NCI-H69 (cell line): Measurements from ENCODE around the gene RASL10A.
A peak's percentile ranks its signal among the peaks of the same experiment; 100 is the strongest.
"Not testable (repeated sequence)": the region's sequence is repeated elsewhere in the genome, so short reads cannot be mapped to it uniquely, and the experiment has no call there.

Experiments used
- DNase-seq: peaks from one replicate; lab custom pipeline; 2025; lab: John Stamatoyannopoulos, UW

The RASL10A gene, protein sequence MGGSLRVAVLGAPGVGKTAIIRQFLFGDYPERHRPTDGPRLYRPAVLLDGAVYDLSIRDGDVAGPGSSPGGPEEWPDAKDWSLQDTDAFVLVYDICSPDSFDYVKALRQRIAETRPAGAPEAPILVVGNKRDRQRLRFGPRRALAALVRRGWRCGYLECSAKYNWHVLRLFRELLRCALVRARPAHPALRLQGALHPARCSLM

DNA sequence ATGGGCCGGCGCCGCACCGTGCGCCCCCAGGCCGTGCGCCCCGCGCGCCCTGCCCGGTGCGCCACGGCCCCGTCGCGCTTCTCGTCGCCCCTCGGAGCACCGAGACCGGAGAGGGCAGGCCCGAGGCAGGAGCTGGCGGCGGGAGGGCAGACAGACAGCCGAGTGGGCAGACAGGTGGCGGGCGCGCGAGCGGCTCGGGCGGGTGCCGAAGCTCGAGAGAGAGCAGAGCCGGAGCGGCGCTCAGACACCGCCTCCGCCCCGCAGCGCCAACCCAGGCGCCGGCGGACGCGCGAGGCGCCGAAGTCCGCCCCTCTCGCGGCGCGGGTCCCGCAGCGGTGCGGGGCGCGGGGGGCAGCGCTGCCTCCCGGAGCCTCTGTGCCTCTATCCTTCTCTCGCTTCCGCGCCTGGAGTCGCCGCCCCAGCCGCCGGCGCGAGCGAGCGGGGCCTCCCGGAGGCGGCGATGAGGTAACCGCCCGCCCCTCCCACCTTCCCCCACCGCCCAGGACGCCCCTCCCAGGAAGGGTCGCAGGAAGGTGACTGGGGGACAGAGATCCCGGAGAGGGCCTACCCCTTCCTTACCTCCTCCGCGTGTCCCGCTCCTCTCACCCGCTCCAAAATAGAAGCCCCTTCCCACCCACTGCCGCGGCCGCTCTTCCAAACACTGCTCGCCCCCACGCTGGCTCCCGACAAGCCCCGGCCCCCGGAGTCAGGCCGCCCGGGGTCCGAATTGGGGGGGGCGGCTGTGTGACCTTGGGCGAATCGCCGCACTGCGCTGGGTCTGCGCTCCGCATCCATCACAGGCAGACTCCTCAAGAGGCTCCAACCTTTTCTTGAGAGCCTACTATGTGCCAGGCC is at the start of gene RASL10A:
TSS of gene RASL10A (minus strand) at position 412 of the 855 bp plus-strand sequence. CDS start 451 bp downstream, outside the sequence.
- peak; percentile 72 for DNase-seq

DNA sequence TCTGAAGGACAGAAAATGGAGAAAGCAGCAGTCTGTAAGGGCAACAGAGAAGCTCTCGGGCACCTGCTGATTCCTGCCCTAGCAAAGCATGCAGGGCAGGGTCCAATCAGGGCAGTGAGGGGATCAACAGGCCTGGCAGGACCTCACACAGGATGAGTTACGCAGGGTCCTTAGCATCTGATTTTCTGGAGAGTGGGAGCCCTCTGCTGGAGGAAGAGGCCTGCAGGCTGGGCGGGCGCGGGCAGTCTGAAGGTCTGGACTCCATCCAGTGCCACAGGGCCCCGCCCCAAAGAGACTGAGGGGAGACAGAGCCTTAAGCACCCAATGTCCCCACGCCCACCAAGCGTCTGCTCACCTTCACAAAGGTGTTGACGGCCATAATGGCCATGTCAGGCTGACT is 44.0 kb upstream of the RASL10A start:
- peak; percentile 46 for DNase-seq

DNA sequence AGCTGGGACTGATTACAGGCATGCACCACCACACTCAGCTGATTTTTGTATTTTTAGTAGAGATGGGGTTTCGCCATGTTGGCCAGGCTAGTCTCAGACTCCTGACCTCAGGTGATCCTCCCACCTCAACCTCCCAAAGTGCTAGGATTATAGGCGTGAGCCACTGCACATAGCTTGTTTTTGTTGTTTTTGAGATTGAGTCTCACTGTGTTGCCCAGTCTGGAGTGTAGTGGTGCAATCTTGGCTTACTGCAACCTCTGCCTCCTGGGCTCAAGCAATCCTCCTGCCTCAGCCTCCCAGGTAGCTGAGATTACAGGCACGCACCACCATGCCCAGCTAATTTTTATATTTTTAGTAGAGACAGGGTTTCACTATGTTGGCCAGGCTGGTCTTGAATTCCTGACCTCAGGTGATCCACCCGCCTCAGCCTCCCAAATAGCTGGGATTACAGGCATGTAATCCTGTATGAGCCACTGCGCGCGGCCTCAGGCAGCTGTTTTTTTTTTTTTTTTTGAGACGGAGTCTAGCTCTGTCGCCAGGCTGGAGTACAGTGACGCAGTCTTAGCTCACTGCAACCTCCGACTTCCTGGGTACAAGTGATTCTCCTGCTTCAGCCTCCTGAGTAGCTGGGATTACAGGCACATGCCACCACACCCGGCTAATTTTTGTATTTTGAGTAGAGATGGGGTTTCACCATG is 41.8 kb upstream of the RASL10A start:
- DNase-seq = not testable (repeated sequence)

DNA sequence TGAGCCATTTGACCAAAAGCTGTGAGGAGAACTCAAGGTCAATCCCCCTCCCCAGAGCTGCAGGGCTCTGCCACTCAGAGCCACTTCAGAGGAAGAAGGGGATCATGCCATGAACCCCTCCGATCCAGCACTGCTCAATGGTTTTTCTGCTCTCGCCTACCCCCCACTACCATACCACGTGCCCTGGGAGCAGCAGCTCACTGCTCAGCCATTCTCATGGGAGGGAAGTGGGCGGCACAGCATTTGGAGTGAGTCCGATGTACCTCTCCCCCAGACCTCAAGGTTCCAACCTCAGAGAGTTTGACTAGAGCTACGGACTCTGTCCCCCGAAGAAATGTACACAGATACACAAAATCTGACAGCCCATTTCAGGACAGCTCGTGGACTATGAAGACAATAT is 38.4 kb upstream of the RASL10A start:
- DNase-seq = no peak

DNA sequence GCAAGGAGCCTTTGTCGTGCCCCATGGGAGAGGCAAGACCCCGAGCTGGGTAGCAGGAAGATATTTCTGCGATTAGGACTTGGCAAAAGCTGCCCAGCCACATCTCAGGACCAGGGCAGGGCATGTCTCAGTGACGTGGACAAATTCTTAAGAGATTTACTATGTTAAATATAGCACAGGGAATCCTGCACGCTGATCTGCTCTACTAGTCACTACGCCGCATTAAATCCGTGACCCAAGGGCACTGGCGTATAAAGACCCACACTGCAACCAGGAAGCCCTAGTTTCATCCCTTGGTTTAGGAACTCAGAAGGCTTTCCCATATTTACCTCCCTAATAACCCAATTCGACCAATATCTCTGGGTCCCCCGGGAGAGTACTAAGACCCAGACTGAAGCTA is 37.8 kb upstream of the RASL10A start:
- no peak for DNase-seq

DNA sequence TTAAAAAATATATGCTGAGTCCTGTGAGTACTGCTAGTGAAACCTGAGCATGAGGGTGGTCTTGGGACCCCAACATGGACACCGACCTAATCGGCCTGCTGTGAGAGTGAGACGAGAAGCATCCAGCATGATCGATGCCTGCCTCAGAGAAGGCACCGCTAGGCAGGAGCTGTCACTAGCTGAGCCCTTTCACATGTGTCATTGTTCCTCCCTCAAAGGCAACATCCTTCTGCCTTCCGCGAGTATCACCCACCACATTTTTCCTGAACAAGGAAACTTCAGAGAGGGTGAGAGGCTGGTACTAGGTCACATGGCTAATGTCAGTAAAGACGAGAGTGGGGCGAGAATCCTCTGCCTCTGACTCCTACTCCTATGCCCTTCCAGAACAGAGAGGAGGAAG is 37.3 kb upstream of the RASL10A start:
- no peak for DNase-seq

DNA sequence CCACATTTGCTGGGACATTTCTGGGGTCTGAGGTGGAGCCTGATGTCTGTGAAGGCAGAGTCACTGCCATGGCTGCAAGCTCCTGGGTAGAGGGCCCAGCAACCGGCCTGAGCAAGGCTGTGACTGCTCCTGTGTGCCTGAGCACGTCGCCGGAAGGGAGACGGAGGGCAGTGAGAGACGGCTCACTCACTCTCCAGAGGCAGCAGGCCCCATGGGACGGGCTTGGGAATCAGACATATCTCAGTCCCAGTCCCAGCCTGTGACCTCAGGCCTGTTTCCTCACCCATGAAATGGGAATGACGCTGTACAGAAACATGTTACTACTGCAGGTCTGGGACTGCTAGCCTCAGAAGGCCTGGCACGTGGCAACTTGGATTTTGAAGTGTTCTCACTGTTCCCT is 36.4 kb upstream of the RASL10A start:
- no peak for DNase-seq

DNA sequence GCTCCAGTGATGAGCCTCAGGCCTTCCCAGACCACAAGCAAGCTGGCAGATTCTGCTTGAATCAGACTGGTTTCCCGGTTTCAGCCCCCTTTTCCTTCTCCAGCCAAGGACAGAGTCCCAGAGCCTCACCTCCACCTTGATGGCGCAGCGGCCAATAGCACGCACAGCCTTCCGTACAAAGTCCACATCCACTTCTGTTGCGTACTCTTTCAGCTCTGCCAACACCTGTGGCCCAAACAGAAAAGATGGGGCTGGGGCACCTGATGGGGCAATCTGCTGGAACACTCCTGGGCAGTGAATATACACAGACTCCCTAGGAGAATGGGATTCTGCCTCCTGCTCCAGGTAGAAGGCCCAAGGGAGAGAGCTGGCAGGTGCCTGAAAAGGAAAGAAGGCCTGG is 35.5 kb upstream of the RASL10A start:
- DNase-seq = no peak

DNA sequence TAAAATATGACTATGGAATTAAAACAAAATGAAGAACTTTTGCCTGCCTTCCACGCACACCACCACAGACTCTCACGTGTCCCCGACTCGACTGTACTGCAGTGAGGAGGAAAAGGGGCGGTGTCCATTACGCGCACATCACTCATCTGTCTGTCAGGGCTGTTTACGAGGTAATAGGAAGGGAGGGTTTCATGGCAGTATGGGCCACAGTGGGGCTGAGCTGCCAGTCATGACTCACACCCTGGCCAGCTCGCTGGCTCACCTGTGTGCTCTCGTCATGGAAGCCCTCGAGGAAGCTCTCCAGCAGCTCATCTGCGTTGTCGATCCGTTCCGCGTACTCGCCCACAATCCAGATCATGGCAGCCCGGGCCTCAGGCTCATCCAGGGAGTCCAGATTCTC is 33.5 kb upstream of the RASL10A start:
- DNase-seq = no peak

DNA sequence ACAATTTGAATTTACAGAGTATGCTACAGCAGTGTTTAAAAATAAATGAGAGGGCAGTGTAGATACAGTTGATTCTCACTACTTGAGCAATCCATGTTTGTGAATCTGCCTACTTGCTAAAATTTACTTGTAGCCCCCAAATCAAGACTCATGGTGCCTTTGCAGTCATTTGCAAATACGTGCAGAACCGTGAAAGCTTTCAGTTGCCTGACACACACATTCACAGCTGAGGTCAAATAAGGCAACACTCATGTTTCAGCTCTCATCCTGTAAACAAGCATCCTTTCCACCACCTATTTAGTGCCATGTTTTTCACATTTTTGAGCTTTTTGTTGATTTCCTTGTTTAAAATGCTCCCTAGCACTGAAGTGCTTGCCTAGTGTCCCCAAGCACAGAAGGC is 32.5 kb upstream of the RASL10A start:
- no peak for DNase-seq

DNA sequence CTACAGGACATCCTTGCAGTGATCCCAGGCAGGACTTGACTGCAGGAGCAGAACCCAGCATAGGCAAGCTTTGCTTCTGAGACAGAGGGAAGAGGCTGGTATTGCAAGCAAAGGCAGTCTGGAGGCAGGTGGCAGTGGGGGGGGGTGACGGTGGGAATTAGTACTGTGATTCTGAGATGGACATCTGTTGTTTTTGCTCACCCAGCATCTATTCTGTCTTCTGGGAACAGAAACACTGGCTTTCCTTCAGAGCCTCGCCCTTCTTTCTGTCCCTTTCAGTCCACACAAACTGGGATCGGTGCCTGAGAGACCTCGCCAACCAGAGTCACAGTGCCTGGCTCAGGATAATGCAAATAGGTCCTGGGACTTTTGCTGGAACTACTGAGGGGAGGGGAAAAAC is 31.2 kb upstream of the RASL10A start:
- DNase-seq = peak; percentile 36

DNA sequence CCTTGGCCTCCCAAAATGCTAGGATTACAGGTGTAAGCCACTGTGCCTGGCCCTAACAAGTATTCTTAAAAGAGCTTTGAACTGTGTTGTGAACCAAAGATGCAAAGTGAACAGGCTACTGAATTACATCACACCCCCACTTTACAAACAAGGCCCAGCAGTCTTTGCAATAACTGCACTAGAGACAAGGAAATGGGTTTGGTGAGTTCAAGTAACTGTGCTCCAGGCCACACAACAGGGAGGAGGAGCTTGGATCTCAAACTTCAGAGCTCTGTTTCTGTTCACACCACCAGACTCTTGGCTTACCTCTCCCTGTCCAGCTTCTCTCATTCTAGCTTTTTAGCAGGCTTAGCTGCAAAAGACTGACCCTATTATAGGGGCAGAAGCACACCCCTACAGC is 30.4 kb upstream of the RASL10A start:
- DNase-seq = no peak

DNA sequence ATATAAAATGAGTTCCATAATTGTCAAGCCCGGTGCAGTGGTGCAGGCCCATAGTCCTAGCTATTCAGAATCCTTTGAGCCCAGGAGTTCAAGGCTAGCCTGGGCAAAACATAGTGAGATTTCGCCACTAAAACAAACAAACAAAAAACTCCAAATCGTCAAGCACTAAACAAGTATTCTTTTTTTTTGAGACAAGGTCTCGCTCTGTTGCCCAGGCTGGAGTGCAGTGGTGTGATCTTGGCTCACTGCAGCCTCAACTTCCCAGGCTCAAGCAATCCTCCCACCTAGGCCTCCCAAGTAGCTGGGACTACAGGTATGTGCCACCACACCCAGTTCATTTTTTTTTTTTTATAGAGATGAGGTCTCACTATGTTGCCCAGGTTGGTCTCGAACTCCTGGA is 29.4 kb upstream of the RASL10A start:
- DNase-seq = not testable (repeated sequence)

DNA sequence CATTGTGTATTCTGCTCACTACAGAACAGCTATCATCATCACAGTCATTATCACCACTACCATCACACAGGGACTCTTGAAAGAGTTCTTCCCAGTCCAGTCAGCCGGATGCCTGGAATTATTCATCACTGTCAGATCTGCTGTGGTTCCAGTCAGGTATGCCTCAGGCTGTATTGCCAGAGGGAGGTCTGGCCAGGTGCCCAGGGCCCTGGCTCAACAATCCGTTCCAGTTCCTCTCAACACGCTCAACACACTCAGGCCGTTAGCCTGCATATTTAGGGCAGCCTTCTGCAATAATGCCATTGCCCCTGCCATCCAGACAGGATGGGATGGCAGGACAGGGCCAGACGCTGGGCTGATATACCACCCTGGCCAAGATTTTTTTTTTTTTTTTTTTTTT is 28.6 kb upstream of the RASL10A start:
- peak; percentile 94 for DNase-seq

DNA sequence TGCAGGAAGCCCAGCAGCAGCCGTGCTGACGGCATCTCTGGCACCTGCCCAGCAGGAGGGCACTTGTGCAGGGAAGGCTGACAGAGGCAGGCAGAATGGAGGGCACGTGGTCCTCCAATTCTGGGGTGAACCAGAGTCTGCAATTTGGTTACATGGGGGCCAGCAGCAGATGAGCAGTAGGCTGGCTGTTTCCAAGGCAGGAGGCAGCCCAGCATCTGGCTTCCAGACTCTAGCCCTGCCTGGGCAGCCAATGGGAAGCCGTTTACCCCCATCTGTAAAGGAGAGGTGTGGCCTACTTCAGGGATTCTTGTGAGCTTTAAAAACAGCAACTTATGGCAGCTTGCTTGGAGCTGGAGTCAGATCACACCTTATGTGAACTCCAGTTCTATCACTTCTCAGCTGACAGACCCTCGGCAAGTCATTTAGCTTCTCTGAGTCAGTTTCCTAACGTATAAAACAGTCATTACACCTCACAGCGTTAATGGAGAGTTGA is 27.9 kb upstream of the RASL10A start:
- DNase-seq = peak; percentile 75

DNA sequence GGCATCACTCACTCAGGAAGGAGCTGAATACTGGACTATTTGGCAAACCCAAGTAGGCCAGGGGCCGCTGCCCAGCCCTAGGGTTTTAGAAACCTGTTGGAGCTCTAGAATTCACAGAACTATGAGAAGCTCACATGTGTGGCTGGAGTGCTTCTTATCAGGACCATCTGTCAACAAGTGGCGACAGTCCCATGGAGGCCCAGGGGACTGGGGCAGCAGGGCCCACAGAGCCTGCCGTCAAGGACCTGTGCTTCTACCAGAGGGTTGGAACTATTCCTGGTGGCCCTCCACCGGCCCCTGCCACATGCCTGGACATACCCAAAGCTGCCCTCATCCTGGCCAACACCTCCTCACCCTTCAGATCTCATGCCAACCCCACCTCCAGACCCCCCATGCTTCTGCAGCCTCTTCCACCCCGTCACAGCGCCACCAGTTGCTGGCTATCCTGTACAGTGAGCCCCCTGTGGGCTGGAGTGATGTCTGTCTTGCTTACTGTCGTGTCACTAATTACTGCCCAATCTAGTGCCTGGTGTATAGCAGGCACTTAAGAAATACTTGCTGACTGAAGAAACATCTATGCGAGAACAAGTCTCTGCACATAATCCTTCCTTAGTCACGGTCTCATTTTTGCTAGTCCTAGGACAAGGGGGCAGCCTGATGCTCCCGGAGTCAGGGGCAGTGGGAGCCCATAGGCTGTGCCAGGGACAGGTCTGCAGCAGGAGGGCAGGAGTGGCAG is 27.2 kb upstream of the RASL10A start:
- DNase-seq = no peak

DNA sequence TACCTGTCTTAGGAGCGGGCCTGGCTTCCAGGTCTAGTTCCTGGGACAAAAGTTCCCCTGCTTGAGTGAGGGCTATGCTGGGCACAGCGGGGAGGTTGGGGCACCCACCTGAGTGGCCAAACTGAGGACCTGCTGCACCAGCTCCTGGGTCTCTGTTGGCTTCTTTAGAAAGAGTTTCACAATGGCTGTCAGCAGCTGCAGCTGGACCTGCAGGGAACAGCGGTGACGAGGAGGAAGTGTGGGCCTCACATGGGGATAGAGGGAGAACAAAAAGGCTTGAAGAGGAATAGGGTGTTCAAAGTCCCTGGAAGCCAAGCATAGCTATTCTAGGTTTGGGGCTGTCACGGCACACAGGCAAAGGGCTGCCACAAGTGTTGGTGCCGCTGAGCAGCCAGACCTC is 26.7 kb upstream of the RASL10A start:
- DNase-seq = no peak

DNA sequence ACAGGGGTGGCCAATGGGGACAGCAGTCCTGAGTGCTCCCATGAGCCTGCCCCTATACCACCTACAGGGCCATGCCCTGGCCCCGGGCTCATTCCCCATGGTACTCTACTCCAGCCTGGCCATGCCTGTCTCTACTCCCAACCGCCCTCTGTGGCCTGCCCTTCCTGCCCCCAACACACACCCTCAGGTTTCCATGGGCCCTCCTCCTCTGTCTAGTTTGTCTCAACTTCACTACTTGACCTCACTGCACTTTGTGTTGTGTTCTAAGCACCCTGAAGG is 26.3 kb upstream of the RASL10A start:
- DNase-seq = no peak

DNA sequence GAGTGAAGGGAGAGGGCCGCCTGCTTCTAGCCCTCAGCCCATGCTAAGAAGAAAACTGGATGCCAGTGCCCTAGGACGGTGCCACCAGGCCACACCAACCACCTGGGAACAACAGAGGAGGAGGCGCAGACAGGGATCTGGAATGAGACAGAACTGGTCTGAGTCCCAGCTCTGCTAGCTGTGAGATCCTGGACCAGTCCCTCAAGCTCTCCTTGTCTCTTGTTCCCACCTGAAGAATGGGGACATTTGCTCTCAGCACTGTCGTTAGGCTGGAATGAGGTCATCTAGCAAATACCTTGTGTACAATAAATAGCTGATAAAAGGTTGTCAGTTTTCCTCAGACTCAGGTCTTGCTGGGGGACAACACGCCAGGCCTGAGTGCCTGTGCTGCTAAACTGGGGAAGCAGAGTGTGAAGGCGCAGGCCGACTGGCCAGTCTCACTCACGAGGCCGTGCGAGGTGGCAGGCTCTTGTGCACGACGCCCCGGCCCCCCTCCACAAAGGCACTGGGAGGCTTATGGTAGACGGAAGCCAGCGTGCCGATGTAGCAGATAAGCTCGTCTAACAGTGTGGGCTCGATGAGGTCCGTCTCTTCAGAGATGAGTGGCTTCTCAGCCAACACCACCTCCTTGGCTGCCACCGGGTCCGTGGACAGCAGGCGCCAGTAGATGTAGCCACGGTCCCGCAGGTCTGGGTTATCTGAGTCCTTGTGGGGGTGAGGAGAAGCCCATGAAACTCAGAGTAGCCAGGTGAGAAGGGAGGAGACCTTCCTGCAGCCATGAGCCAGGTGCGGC is 25.8 kb upstream of the RASL10A start:
- DNase-seq = no peak

DNA sequence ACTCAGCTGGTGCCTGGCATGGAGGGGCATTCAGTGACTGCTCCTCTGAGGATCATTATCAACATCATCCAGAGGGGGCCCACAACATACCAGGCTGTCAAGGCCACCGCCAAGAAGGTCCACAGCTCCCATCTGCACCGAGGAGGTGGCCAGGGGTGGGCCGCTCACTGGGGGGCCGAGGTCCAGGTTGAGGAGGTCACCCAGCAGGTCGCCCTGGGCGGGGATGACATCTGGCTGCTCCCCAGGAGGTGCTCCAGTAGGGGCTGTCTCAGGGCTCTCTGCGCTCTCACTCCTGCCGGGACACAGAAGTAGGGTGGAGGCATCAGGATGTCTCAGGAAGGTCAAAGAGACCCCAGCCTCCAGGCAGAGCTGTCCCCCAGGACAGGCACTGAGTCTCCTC is 25.1 kb upstream of the RASL10A start:
- DNase-seq = no peak

DNA sequence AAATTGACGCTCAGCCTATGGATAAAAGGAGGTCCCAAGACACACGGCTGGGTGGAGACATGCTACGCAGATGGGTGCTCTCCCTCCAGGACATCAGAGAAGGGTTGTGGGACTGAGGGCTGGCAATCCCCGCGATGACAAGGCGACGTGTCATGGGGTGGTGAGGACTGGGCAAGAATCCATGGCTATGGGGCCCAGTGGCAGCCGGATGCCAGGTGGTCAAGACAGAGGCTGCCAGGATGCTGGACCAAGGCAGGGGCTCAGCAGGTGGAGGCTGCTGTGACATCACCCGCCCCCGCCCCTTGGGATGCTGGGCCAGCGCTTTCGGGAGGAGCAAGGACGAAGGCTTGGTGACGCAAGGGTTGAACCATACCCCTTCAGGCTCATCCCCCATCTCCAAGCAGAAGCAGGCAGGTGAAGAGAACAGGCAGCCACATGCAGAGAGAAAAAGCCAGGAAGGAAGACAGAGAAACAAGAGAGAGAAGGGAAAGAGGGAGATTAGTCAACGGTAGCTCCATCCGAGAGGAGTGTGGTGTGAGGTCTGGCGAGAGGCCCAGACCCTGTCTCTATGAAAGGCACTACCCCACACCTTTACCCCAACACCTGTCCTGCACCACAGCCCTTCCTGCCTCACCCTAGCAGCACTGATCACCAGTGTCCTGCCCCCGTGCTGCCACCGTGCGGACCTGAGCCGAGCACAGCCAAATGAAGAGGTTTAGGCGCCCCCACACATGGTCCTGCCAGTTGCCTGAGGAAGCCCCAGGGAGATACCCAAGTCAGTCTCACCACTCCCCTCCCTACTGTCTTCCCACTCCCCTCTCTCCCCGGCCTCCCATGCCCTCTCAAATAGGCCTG is 24.1 kb upstream of the RASL10A start:
- DNase-seq = no peak
